HG03025 (cell line): ENCODE data around the gene JPH2.

ENCODE experiments used
- ATAC-seq: cut with Tn5 transposase; IDR thresholded peaks from one replicate; pipeline ENCODE4 v1.9.1; 2021; ENCODE audit warnings: mild to moderate bottlenecking, moderate library complexity; ENCODE audit not compliant: unreplicated experiment, low FRiP score

JPH2 gene

GRCh38 chr20:44188752-44189151 is 1.8 kb upstream of the JPH2 start:
- ATAC-seq, result no peak

- no peak for ATAC-seq
These were observed 1.1 kb upstream of the JPH2 start for GRCh38 chr20:44187772-44188709.

- ATAC-seq, result no peak
These were observed 324 bp downstream of the JPH2 start for GRCh38 chr20:44186674-44187053.

- no peak for ATAC-seq
These were observed 787 bp downstream of the JPH2 start for GRCh38 chr20:44186201-44186600.

- ATAC-seq, result no peak
These were observed 1.4 kb downstream of the JPH2 start for GRCh38 chr20:44185574-44185973.

- ATAC-seq, result no peak
These were observed 3.7 kb downstream of the JPH2 start for GRCh38 chr20:44183282-44183681.

GRCh38 chr20:44182863-44183262 is 4.1 kb downstream of the JPH2 start:
- ATAC-seq, result no peak

- ATAC-seq, result no peak
These were observed 4.7 kb downstream of the JPH2 start for GRCh38 chr20:44182135-44182765.

- no peak for ATAC-seq
These were observed 5.4 kb downstream of the JPH2 start for GRCh38 chr20:44181611-44182010.

- no peak for ATAC-seq
These were observed 6.2 kb downstream of the JPH2 start for GRCh38 chr20:44180814-44181213.

- no peak for ATAC-seq
These were observed 10.0 kb downstream of the JPH2 start for GRCh38 chr20:44176833-44177534.

GRCh38 chr20:44174996-44175765 is 11.8 kb downstream of the JPH2 start:
- no peak for ATAC-seq

- no peak for ATAC-seq
These were observed 13.1 kb downstream of the JPH2 start for GRCh38 chr20:44173846-44174245.

GRCh38 chr20:44173116-44173515 is 13.9 kb downstream of the JPH2 start:
- no peak for ATAC-seq

- ATAC-seq, result no peak
These were observed 14.4 kb downstream of the JPH2 start for GRCh38 chr20:44172572-44172950.

- ATAC-seq, result no peak
These were observed 15.0 kb downstream of the JPH2 start for GRCh38 chr20:44171775-44172571.

GRCh38 chr20:44170816-44171410 is 16.1 kb downstream of the JPH2 start:
- ATAC-seq, result no peak

GRCh38 chr20:44167736-44168135 is 19.3 kb downstream of the JPH2 start:
- ATAC-seq, result no peak

- ATAC-seq, result no peak
These were observed 20.5 kb downstream of the JPH2 start for GRCh38 chr20:44166477-44166876.
